Measurements from ENCODE around the gene CSTF3.

CSTF3 gene

DNA sequence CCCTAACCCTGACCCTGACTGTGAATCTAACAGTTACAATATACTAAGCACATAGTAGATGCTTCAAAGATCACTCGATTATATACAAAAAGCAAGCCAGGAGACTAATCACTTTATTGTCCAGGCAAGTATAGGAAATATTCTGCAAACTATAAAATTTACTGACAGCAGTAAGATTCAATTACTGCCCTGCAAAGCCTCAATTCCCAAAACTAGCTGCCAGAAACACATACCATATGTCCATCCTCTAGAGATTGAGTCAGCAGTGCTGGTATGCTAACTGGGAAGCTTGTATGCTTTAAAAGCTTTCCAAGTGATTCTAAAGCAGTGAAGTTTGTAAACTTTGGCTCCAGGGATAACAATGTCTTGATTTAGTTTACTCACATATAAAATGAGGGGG lies 26.1 kb downstream of the CSTF3 start:
- H2AFZ ChIP-seq (ENCODE audit: low read length), result no peak overlapping the region
- no peak overlapping the region for H2AK5ac ChIP-seq (ENCODE audit: low read depth, low read length)
- no peak overlapping the region for H3K23ac ChIP-seq (ENCODE audit: low read depth, low read length, poor library complexity)
- H3K18ac ChIP-seq (ENCODE audit: low read length), result no peak overlapping the region
- DNase-seq (ENCODE audit: low spot score), result no peak
- no peaks in the 10 kb centered on the region for H3K9me3 ChIP-seq (replicated peaks in 1 of 2; ENCODE audit: control insufficient read depth in 2 of 2, insufficient read depth in 1 of 2, low read depth in 1 of 2, low read length in 2 of 2)
- H3K36me3 ChIP-seq (replicated peaks in 1 of 2; ENCODE audit: control insufficient read depth in 2 of 2, insufficient read depth in 2 of 2, low read length in 2 of 2), result peaks cover 1 to 94% of the 10 kb centered on the region in 2 donors
- H2BK120ac ChIP-seq (ENCODE audit: low read depth, low read length), result no peak overlapping the region
- no peaks in the 10 kb centered on the region for H3K4me1 ChIP-seq (ENCODE audit: control insufficient read depth in 2 of 2, insufficient read depth in 1 of 2, low read depth in 1 of 2, low read length in 2 of 2)
- WGBS, 2 donors (ENCODE audit: extremely low coverage in 2 of 2, insufficient read length in 2 of 2, insufficient replicate concordance in 1 of 2), result no CpG with 5 or more reads among the region's 1 CpG
- no peak overlapping the region for H4K8ac ChIP-seq (ENCODE audit: low read depth, low read length)
- no peak overlapping the region for H3K14ac ChIP-seq (ENCODE audit: low read length)
- no peaks in the 10 kb centered on the region for H3K79me1 ChIP-seq (ENCODE audit: low read depth, low read length)
- H2BK15ac ChIP-seq (ENCODE audit: low read length), result no peak overlapping the region
- no peak overlapping the region for H2BK12ac ChIP-seq (ENCODE audit: low read length)
- H3K9ac ChIP-seq (ENCODE audit: low read depth, low read length, poor library complexity), result no peak overlapping the region
- no peak overlapping the region for H2BK5ac ChIP-seq (ENCODE audit: low read length)
- no peak overlapping the region for H4K91ac ChIP-seq (ENCODE audit: low read depth, low read length, poor library complexity)
- no peak overlapping the region for H3K4me3 ChIP-seq (ENCODE audit: low read length in 2 of 2)
- no peak overlapping the region for H3K4ac ChIP-seq (ENCODE audit: low read length)
- H3K27ac ChIP-seq (replicated peaks; ENCODE audit: low read length), result no peak overlapping the region
- no peaks in the 10 kb centered on the region for H3K27me3 ChIP-seq (ENCODE audit: control insufficient read depth in 3 of 3, insufficient read depth in 3 of 3, low read depth in 1 of 3, low read length in 3 of 3)
- H3K4me2 ChIP-seq (ENCODE audit: insufficient read depth, low read length, poor library complexity, severe bottlenecking), result no peak overlapping the region

DNA sequence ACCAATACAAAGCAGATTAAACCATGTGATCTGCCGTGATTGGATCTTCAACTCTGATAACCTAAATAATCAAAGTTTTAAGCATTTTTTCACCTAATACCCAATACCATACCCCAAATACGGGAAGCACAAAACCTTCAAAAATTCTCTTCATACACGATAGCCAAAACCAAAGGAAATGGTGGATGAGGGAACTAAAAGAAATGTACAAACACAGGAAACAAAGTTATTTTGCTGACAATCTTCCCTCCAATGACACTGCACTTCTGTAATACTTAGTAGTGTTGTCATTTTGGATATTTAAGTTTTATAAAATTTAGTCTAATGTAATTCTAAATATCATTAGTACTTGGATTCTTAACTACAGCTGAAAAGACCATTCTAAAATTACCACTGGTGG lies 27.0 kb downstream of the CSTF3 start:
- Histone ChIP-seq H2BK12ac (ENCODE audit: low read length) (no peak overlapping the region), H4K91ac (ENCODE audit: low read depth, low read length, poor library complexity) (no peak overlapping the region), H3K4me1 (ENCODE audit: control insufficient read depth in 2 of 2, insufficient read depth in 1 of 2, low read depth in 1 of 2, low read length in 2 of 2) (no peaks in the 10 kb centered on the region), H3K4me3 (ENCODE audit: low read length in 2 of 2) (no peak overlapping the region), H4K8ac (ENCODE audit: low read depth, low read length) (no peak overlapping the region), H3K4ac (ENCODE audit: low read length) (no peak overlapping the region), H3K18ac (ENCODE audit: low read length) (no peak overlapping the region), H2BK15ac (ENCODE audit: low read length) (no peak overlapping the region), H3K36me3 (replicated peaks in 1 of 2; ENCODE audit: control insufficient read depth in 2 of 2, insufficient read depth in 2 of 2, low read length in 2 of 2) (peaks cover 0 to 92% of the 10 kb centered on the region in 2 donors), H3K27ac (replicated peaks; ENCODE audit: low read length) (no peak overlapping the region), H2AK5ac (ENCODE audit: low read depth, low read length) (no peak overlapping the region), H2BK5ac (ENCODE audit: low read length) (no peak overlapping the region), H3K79me1 (ENCODE audit: low read depth, low read length) (no peaks in the 10 kb centered on the region), H3K4me2 (ENCODE audit: insufficient read depth, low read length, poor library complexity, severe bottlenecking) (no peak overlapping the region), H2AFZ (ENCODE audit: low read length) (no peak overlapping the region), H2BK120ac (ENCODE audit: low read depth, low read length) (no peak overlapping the region), H3K14ac (ENCODE audit: low read length) (no peak overlapping the region), H3K23ac (ENCODE audit: low read depth, low read length, poor library complexity) (no peak overlapping the region), H3K27me3 (ENCODE audit: control insufficient read depth in 3 of 3, insufficient read depth in 3 of 3, low read depth in 1 of 3, low read length in 3 of 3) (no peaks in the 10 kb centered on the region), H3K9me3 (replicated peaks in 1 of 2; ENCODE audit: control insufficient read depth in 2 of 2, insufficient read depth in 1 of 2, low read depth in 1 of 2, low read length in 2 of 2) (peaks cover 0 to 3% of the 10 kb centered on the region in 2 donors), H3K9ac (ENCODE audit: low read depth, low read length, poor library complexity) (no peak overlapping the region)
- DNase-seq (ENCODE audit: low spot score), result no peak
- WGBS, 2 donors (ENCODE audit: extremely low coverage in 2 of 2, insufficient read length in 2 of 2, insufficient replicate concordance in 1 of 2), result 100% methylated on average over 2 of the region's 3 CpGs; no CpG with 5 or more reads in 1 of the 2 donors

DNA sequence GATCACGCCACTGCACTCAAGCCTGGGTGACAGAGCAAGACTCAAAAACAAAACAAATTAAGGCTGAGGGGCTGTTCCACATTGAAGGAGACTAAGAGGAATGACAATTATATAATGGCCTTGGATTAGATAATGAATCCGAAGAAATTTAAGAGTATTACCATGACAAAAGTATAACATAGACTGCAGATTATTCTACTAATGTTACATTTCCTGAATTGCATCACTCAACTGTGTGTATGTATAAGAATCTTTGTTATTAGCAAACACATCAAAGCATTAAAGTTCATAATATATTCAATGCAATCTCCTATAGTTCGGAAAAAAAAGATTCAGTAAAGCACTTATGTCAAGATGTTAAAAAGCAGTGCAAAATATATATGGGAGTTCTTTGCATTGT lies 27.5 kb downstream of the CSTF3 start:
- Histone ChIP-seq H3K4me1 (ENCODE audit: control insufficient read depth in 2 of 2, insufficient read depth in 1 of 2, low read depth in 1 of 2, low read length in 2 of 2) (no peaks in the 10 kb centered on the region), H2AFZ (ENCODE audit: low read length) (no peak overlapping the region), H2AK5ac (ENCODE audit: low read depth, low read length) (no peak overlapping the region), H3K36me3 (replicated peaks in 1 of 2; ENCODE audit: control insufficient read depth in 2 of 2, insufficient read depth in 2 of 2, low read length in 2 of 2) (peaks cover 0 to 89% of the 10 kb centered on the region in 2 donors), H2BK5ac (ENCODE audit: low read length) (no peak overlapping the region), H4K91ac (ENCODE audit: low read depth, low read length, poor library complexity) (no peak overlapping the region), H3K4me3 (ENCODE audit: low read length in 2 of 2) (no peak overlapping the region), H3K9ac (ENCODE audit: low read depth, low read length, poor library complexity) (no peak overlapping the region), H3K14ac (ENCODE audit: low read length) (no peak overlapping the region), H3K4ac (ENCODE audit: low read length) (no peak overlapping the region), H2BK12ac (ENCODE audit: low read length) (no peak overlapping the region), H2BK120ac (ENCODE audit: low read depth, low read length) (no peak overlapping the region), H3K27ac (replicated peaks; ENCODE audit: low read length) (no peak overlapping the region), H3K23ac (ENCODE audit: low read depth, low read length, poor library complexity) (no peak overlapping the region), H3K18ac (ENCODE audit: low read length) (no peak overlapping the region), H3K4me2 (ENCODE audit: insufficient read depth, low read length, poor library complexity, severe bottlenecking) (no peak overlapping the region), H3K79me1 (ENCODE audit: low read depth, low read length) (no peaks in the 10 kb centered on the region), H4K8ac (ENCODE audit: low read depth, low read length) (no peak overlapping the region), H3K27me3 (ENCODE audit: control insufficient read depth in 3 of 3, insufficient read depth in 3 of 3, low read depth in 1 of 3, low read length in 3 of 3) (no peaks in the 10 kb centered on the region), H3K9me3 (replicated peaks in 1 of 2; ENCODE audit: control insufficient read depth in 2 of 2, insufficient read depth in 1 of 2, low read depth in 1 of 2, low read length in 2 of 2) (peaks cover 0 to 3% of the 10 kb centered on the region in 2 donors), H2BK15ac (ENCODE audit: low read length) (no peak overlapping the region)
- no peak for DNase-seq (ENCODE audit: low spot score)
- no CpG with 5 or more reads among the region's 3 CpGs for WGBS, 2 donors (ENCODE audit: extremely low coverage in 2 of 2, insufficient read length in 2 of 2, insufficient replicate concordance in 1 of 2)

DNA sequence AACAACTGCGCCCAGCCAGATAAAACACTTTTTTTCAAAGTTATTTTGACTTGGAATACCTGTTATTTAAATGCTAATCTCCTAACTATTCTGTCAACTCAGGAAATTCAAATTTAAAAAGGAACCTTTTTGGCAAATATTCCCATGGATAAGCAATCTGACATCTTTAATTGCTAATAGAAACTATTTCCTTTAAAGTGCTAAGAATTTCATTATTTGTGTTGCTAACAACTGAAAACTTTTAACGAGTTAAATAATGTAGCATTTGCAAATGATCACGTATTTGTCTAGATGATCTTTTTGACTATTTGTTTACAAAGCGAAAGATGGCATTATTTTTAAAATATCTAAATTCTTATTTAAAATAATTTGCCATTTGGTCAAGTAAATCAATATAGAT lies 28.8 kb downstream of the CSTF3 start:
- no peak overlapping the region for H2BK120ac ChIP-seq (ENCODE audit: low read depth, low read length)
- no peaks in the 10 kb centered on the region for H3K4me1 ChIP-seq (ENCODE audit: control insufficient read depth in 2 of 2, insufficient read depth in 1 of 2, low read depth in 1 of 2, low read length in 2 of 2)
- H3K79me1 ChIP-seq (ENCODE audit: low read depth, low read length), result no peaks in the 10 kb centered on the region
- H3K27ac ChIP-seq (replicated peaks; ENCODE audit: low read length), result no peak overlapping the region
- H3K18ac ChIP-seq (ENCODE audit: low read length), result no peak overlapping the region
- H3K27me3 ChIP-seq (ENCODE audit: control insufficient read depth in 3 of 3, insufficient read depth in 3 of 3, low read depth in 1 of 3, low read length in 3 of 3), result no peaks in the 10 kb centered on the region
- H3K4me2 ChIP-seq (ENCODE audit: insufficient read depth, low read length, poor library complexity, severe bottlenecking), result no peak overlapping the region
- H2AFZ ChIP-seq (ENCODE audit: low read length), result no peak overlapping the region
- no peak overlapping the region for H3K14ac ChIP-seq (ENCODE audit: low read length)
- no peak overlapping the region for H4K91ac ChIP-seq (ENCODE audit: low read depth, low read length, poor library complexity)
- H3K9ac ChIP-seq (ENCODE audit: low read depth, low read length, poor library complexity), result no peak overlapping the region
- H3K23ac ChIP-seq (ENCODE audit: low read depth, low read length, poor library complexity), result no peak overlapping the region
- H3K4me3 ChIP-seq (ENCODE audit: low read length in 2 of 2), result no peak overlapping the region
- H3K4ac ChIP-seq (ENCODE audit: low read length), result no peak overlapping the region
- H4K8ac ChIP-seq (ENCODE audit: low read depth, low read length), result no peak overlapping the region
- WGBS, 2 donors (ENCODE audit: extremely low coverage in 2 of 2, insufficient read length in 2 of 2, insufficient replicate concordance in 1 of 2), result no CpG with 5 or more reads among the region's 4 CpGs
- H2BK15ac ChIP-seq (ENCODE audit: low read length), result no peak overlapping the region
- H2BK5ac ChIP-seq (ENCODE audit: low read length), result no peak overlapping the region
- DNase-seq (ENCODE audit: low spot score), result no peak
- peaks cover 0 to 83% of the 10 kb centered on the region in 2 donors for H3K36me3 ChIP-seq (replicated peaks in 1 of 2; ENCODE audit: control insufficient read depth in 2 of 2, insufficient read depth in 2 of 2, low read length in 2 of 2)
- H2AK5ac ChIP-seq (ENCODE audit: low read depth, low read length), result no peak overlapping the region
- peaks cover 0 to 3% of the 10 kb centered on the region in 2 donors for H3K9me3 ChIP-seq (replicated peaks in 1 of 2; ENCODE audit: control insufficient read depth in 2 of 2, insufficient read depth in 1 of 2, low read depth in 1 of 2, low read length in 2 of 2)
- no peak overlapping the region for H2BK12ac ChIP-seq (ENCODE audit: low read length)
